Astrocyte (in vitro differentiated cells and primary cell): ENCODE measurements around the gene GNG12. TPM values are rescaled to one million over a fixed set of nuclear protein-coding genes. Genes with fewer than 3 reads are reported as not detected.
"Not testable (repeated sequence)": the region's sequence is repeated elsewhere in the genome, so short reads cannot be mapped to it uniquely, and the experiment has no call there.

Experiments used
- DNase-seq: peaks from one replicate; pipeline ENCODE4 v3.0.0-alpha.2; 2010; ENCODE audit warnings: low read depth
- FAIRE-seq: peaks from 2 replicates; lab custom pipeline; 2011; peaks lifted over from hg19 to GRCh38; lab: Jason Lieb, UNC
- H2AFZ ChIP-seq: 2 replicates; pipeline ENCODE4 v1.6.0; 2012; ENCODE audit warnings: low read depth, low read length, inconsistent platforms
- H3K27ac ChIP-seq: 2 replicates; pipeline ENCODE4 v1.5.1; 2011; ENCODE audit warnings: low read depth, low read length, inconsistent platforms
- H3K27me3 ChIP-seq: 2 replicates; pipeline ENCODE4 v1.6.0; 2011; ENCODE audit warnings: low read length, inconsistent platforms; ENCODE audit not compliant: insufficient read depth
- H3K36me3 ChIP-seq: 2 replicates; pipeline ENCODE4 v1.5.1; 2011; ENCODE audit warnings: low read length, inconsistent platforms; ENCODE audit not compliant: insufficient read depth
- H3K4me1 ChIP-seq: 2 replicates; pipeline ENCODE4 v1.5.1; 2011; ENCODE audit warnings: low read length, inconsistent platforms; ENCODE audit not compliant: insufficient read depth
- H3K4me2 ChIP-seq: 2 replicates; pipeline ENCODE4 v1.6.0; 2012; ENCODE audit warnings: low read length, inconsistent platforms
- H3K4me3 ChIP-seq: 2 replicates; pipeline ENCODE4 v1.5.1; 2011; ENCODE audit warnings: low read depth, mild to moderate bottlenecking, low read length, inconsistent platforms; ENCODE audit not compliant: insufficient read depth
- H3K79me2 ChIP-seq: 2 replicates; pipeline ENCODE4 v1.6.0; 2012; ENCODE audit warnings: mild to moderate bottlenecking, low read length, inconsistent platforms; ENCODE audit not compliant: insufficient read depth
- H3K9ac ChIP-seq: 2 replicates; pipeline ENCODE4 v1.6.0; 2012; ENCODE audit warnings: mild to moderate bottlenecking, low read length, inconsistent platforms
- H3K9me3 ChIP-seq: 2 replicates; pipeline ENCODE4 v1.5.1; 2012; ENCODE audit warnings: low read depth, mild to moderate bottlenecking, low read length, inconsistent platforms; ENCODE audit not compliant: insufficient read depth
- H4K20me1 ChIP-seq: 2 replicates; pipeline ENCODE4 v1.6.0; 2012; ENCODE audit warnings: low read length, inconsistent platforms; ENCODE audit not compliant: insufficient read depth
- H3K27ac Mint-ChIP-seq: one replicate; pipeline ENCODE4 v1.8.0; 2021; ENCODE audit warnings: mild to moderate bottlenecking, mixed read lengths; ENCODE audit not compliant: unreplicated experiment
- H3K27me3 Mint-ChIP-seq: one replicate; pipeline ENCODE4 v1.8.0; 2021; ENCODE audit warnings: low read depth, mixed read lengths; ENCODE audit not compliant: unreplicated experiment
- H3K36me3 Mint-ChIP-seq: one replicate; pipeline ENCODE4 v1.8.0; 2021; ENCODE audit warnings: low read depth, mixed read lengths; ENCODE audit not compliant: unreplicated experiment
- H3K4me1 Mint-ChIP-seq: one replicate; pipeline ENCODE4 v1.8.0; 2021; ENCODE audit warnings: low read depth, mixed read lengths; ENCODE audit not compliant: unreplicated experiment
- H3K4me3 Mint-ChIP-seq: one replicate; pipeline ENCODE4 v1.8.0; 2021; ENCODE audit warnings: mild to moderate bottlenecking, moderate library complexity, mixed read lengths; ENCODE audit not compliant: unreplicated experiment
- H3K9me3 Mint-ChIP-seq: one replicate; pipeline ENCODE4 v1.8.0; 2021; ENCODE audit warnings: mild to moderate bottlenecking, mixed read lengths; ENCODE audit not compliant: unreplicated experiment
- EZH2 ChIP-seq: IDR thresholded peaks from 2 replicates; pipeline ENCODE4 v1.6.1; 2012; ENCODE audit warnings: mild to moderate bottlenecking, low read length, inconsistent platforms; ENCODE audit not compliant: insufficient read depth
- total RNA-seq: library from RNA; stranded (reverse); gene quantifications from 2 replicates; pipeline ENCODE4 v1.2.1, GENCODE V29; 2021
- TF ChIP-seq, protein P1 (sequence below): IDR thresholded peaks from 2 replicates; pipeline ENCODE4 v1.5.1; 2011; ENCODE audit warnings: low read depth, mild to moderate bottlenecking, inconsistent platforms, low read length, moderate library complexity; ENCODE audit not compliant: insufficient read depth

GNG12 gene
- total RNA-seq, 1 donor from 2014 or later, result 101 TPM

DNA sequence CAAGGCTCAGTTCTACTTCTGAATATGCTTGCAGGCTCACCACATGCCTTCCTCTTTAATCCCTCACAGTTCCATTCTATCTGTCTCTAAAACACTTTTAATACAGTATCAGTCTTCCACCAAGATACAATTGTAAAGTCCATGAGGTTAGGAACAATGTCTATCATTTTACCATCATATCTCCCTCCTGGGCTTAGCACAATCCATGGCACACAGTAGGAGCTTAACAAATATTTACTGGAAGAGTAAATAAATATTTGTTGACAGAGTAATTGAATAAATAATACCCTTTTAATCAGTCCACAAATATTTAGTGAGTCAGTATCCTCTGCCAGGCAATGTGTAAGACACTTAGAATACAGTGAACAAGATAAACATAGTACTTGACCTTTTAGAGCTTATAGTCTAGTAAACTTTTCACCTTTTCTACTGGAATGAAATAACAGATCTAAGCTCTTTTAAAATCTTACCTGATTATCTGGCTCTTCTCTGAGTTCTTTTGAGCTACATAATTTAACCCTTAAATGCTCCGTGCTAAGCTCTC lies 160.9 kb downstream of the GNG12 start:
- no peak overlapping the region for H3K27ac ChIP-seq
- H3K27me3 ChIP-seq, result no peaks in the 10 kb centered on the region
- no peak overlapping the region for H3K4me3 Mint-ChIP-seq
- H3K27ac Mint-ChIP-seq, result no peak overlapping the region
- H3K36me3 Mint-ChIP-seq, result no peaks in the 10 kb centered on the region
- no peaks in the 10 kb centered on the region for H3K9me3 Mint-ChIP-seq
- TF ChIP-seq EZH2, result no peak
- TF ChIP-seq, protein P1, sequence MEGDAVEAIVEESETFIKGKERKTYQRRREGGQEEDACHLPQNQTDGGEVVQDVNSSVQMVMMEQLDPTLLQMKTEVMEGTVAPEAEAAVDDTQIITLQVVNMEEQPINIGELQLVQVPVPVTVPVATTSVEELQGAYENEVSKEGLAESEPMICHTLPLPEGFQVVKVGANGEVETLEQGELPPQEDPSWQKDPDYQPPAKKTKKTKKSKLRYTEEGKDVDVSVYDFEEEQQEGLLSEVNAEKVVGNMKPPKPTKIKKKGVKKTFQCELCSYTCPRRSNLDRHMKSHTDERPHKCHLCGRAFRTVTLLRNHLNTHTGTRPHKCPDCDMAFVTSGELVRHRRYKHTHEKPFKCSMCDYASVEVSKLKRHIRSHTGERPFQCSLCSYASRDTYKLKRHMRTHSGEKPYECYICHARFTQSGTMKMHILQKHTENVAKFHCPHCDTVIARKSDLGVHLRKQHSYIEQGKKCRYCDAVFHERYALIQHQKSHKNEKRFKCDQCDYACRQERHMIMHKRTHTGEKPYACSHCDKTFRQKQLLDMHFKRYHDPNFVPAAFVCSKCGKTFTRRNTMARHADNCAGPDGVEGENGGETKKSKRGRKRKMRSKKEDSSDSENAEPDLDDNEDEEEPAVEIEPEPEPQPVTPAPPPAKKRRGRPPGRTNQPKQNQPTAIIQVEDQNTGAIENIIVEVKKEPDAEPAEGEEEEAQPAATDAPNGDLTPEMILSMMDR, result no peak
- H3K79me2 ChIP-seq, result no peaks in the 10 kb centered on the region
- no peak for DNase-seq
- no peak overlapping the region for H3K4me2 ChIP-seq
- H3K4me1 ChIP-seq, result peaks cover 4% of the 10 kb centered on the region
- peaks cover 7% of the 10 kb centered on the region for H3K27me3 Mint-ChIP-seq
- H3K4me3 ChIP-seq, result no peak overlapping the region
- no peaks in the 10 kb centered on the region for H3K9me3 ChIP-seq
- no peaks in the 10 kb centered on the region for H3K36me3 ChIP-seq
- H3K9ac ChIP-seq, result no peak overlapping the region
- H3K4me1 Mint-ChIP-seq, result peaks cover 9% of the 10 kb centered on the region
- no peaks in the 10 kb centered on the region for H4K20me1 ChIP-seq
- no peak for FAIRE-seq
- H2AFZ ChIP-seq, result no peak overlapping the region

DNA sequence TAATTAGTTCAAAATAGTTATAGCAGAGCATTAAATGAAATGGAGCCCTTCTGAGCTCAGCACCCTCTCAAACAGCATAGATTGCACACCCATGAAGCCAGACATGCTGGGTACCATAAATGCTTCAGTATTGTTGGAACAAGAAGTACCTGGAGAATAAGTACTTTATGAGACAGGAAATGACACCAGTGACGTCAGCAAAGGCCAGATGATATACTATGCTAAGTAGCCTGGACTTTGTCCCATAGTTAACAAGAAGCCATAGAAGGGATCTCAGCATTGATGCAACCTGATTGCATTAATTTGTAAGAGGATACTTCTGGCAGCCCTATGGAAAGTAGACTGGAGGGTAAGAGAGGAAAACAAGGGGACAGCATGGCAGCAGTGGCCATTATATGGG lies 164.6 kb downstream of the GNG12 start:
- Histone ChIP-seq H4K20me1 (no peaks in the 10 kb centered on the region), H3K27me3 (no peaks in the 10 kb centered on the region), H3K27ac (no peak overlapping the region), H3K9me3 (no peaks in the 10 kb centered on the region), H3K79me2 (no peaks in the 10 kb centered on the region), H3K36me3 (no peaks in the 10 kb centered on the region), H3K4me2 (no peak overlapping the region), H2AFZ (no peak overlapping the region), H3K4me3 (no peak overlapping the region), H3K4me1 (no peaks in the 10 kb centered on the region), H3K9ac (no peak overlapping the region)
- FAIRE-seq (no peak), DNase-seq (no peak)
- Mint-ChIP-seq H3K36me3 (no peaks in the 10 kb centered on the region), H3K27me3 (peaks cover 7% of the 10 kb centered on the region), H3K27ac (no peak overlapping the region), H3K9me3 (no peaks in the 10 kb centered on the region), H3K4me3 (no peak overlapping the region), H3K4me1 (peaks cover 2% of the 10 kb centered on the region)
- TF ChIP-seq, protein P1, result no peak
- TF ChIP-seq EZH2, result no peak

DNA sequence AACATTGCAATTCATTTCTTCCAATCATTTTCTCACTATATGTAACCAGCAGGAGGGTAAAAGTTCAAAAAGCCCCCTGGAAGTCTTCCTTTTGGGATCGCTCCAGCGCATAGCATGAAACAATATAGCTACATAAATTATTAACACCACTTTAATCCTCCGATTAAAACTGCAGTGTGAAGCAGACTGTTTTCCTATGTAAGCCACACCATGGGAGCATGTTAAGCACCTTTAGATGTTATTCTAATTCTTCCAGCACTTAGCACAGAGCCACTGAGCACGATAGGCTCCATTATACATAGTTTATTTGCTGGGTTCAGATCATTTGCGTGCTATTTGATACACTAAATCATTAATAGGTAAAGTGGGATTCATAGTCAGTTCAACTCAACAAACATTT lies 166.6 kb downstream of the GNG12 start:
- no peaks in the 10 kb centered on the region for H4K20me1 ChIP-seq
- no peaks in the 10 kb centered on the region for H3K36me3 Mint-ChIP-seq
- H3K9ac ChIP-seq, result no peak overlapping the region
- DNase-seq (no peak), FAIRE-seq (no peak)
- no peak overlapping the region for H3K4me2 ChIP-seq
- H3K9me3 ChIP-seq, result no peaks in the 10 kb centered on the region
- no peak overlapping the region for H3K4me3 Mint-ChIP-seq
- H3K79me2 ChIP-seq, result no peaks in the 10 kb centered on the region
- no peak overlapping the region for H3K27ac ChIP-seq
- H3K27ac Mint-ChIP-seq, result no peak overlapping the region
- no peaks in the 10 kb centered on the region for H3K4me1 ChIP-seq
- TF ChIP-seq, protein P1, result no peak
- no peak for TF ChIP-seq EZH2
- peaks cover 2% of the 10 kb centered on the region for H3K4me1 Mint-ChIP-seq
- no peaks in the 10 kb centered on the region for H3K36me3 ChIP-seq
- no peak overlapping the region for H3K4me3 ChIP-seq
- H3K27me3 ChIP-seq, result no peaks in the 10 kb centered on the region
- H2AFZ ChIP-seq, result no peak overlapping the region
- no peaks in the 10 kb centered on the region for H3K9me3 Mint-ChIP-seq
- peaks cover 7% of the 10 kb centered on the region for H3K27me3 Mint-ChIP-seq

DNA sequence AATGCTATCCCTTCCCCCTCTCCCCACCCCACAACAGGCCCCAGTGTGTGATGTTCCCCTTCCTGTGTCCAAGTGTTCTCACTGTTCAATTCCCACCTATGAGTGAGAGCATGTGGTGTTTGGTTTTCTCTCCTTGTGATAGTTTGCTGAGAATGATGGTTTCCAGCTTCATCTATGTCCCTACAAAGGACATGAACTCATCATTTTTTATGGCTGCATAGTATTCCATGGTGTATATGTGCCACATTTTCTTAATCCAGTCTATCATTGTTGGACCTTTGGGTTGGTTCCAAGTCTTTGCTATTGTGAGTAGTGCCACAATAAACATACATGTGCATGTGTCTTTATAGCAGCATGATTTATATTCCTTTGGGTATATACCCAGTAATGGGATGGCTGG lies 168.0 kb downstream of the GNG12 start:
- H3K9me3 Mint-ChIP-seq, H3K27ac Mint-ChIP-seq, H3K27me3 ChIP-seq, H3K4me2 ChIP-seq, H3K4me1 Mint-ChIP-seq, FAIRE-seq, H3K9me3 ChIP-seq, H3K79me2 ChIP-seq, H3K4me3 Mint-ChIP-seq, H3K4me3 ChIP-seq, DNase-seq, H3K9ac ChIP-seq, H3K4me1 ChIP-seq, H3K27me3 Mint-ChIP-seq, H2AFZ ChIP-seq, H3K27ac ChIP-seq, H3K36me3 Mint-ChIP-seq, H3K36me3 ChIP-seq, H4K20me1 ChIP-seq: not testable (repeated sequence)
